GM23338 (cell line): ENCODE results near the gene GPX7.

ENCODE experiments used
- CTCF ChIP-seq, 2 experiments: fragments of 200-600 bp in 1 of 2; sonication (generic) in 1 of 2; conservative IDR thresholded peaks; 2 replicates each; pipeline versions ENCODE4 v1.5.1 to v1.6.1; 2016 to 2017; ENCODE audit warnings: antibody characterized with exemption in 2 of 2, low read depth in 2 of 2, mild to moderate bottlenecking in 2 of 2, moderate library complexity in 1 of 2
- EZH2 ChIP-seq: fragments of 200-600 bp; sonication (generic); IDR thresholded peaks from one replicate; pipeline ENCODE4 v1.8.0; 2017; ENCODE audit warnings: antibody characterized with exemption, mild to moderate bottlenecking, low read depth; ENCODE audit not compliant: unreplicated experiment

GRCh38 chr1:52603630-52604029, 1.5 kb downstream of the GPX7 start:
- no peak for TF ChIP-seq EZH2
- TF ChIP-seq CTCF (conservative IDR thresholded peaks at IDR 0.05; ENCODE audit: low read depth in 2 of 2), result no peak
